ENCODE measurements around the gene MYBPHL.
"Not testable (repeated sequence)": the region's sequence is repeated elsewhere in the genome, so short reads cannot be mapped to it uniquely, and the experiment has no call there.

The MYBPHL gene

GRCh38 chr1:109306832-109307273 lies at the start of gene MYBPHL:
TSS of gene MYBPHL (minus strand) at chr1:109307011. CDS start at chr1:109306991, 20 bp downstream.
- no peak for DNase-seq

GRCh38 chr1:109356505-109356904 lies 49.7 kb upstream of the MYBPHL start:
- no peak for DNase-seq

GRCh38 chr1:109354929-109355328 lies 48.1 kb upstream of the MYBPHL start:
- no peak for DNase-seq

GRCh38 chr1:109351457-109351856 lies 44.6 kb upstream of the MYBPHL start:
- DNase-seq: no peak

- no peak for DNase-seq
Observed at GRCh38 chr1:109350655-109351054, 43.8 kb upstream of the MYBPHL start.

- no peak for DNase-seq
Observed at GRCh38 chr1:109350182-109350581, 43.4 kb upstream of the MYBPHL start.

GRCh38 chr1:109347511-109347910 lies 40.7 kb upstream of the MYBPHL start:
- DNase-seq: no peak

- DNase-seq: no peak
Observed at GRCh38 chr1:109341944-109342930, 35.4 kb upstream of the MYBPHL start.

- DNase-seq: no peak
Observed at GRCh38 chr1:109338608-109339007, 31.8 kb upstream of the MYBPHL start.

GRCh38 chr1:109338091-109338490 lies 31.3 kb upstream of the MYBPHL start:
- DNase-seq: no peak

- no peak for DNase-seq
Observed at GRCh38 chr1:109335091-109335490, 28.3 kb upstream of the MYBPHL start.

- no peak for DNase-seq
Observed at GRCh38 chr1:109331113-109331512, 24.3 kb upstream of the MYBPHL start.

- no peak for DNase-seq
Observed at GRCh38 chr1:109327285-109327684, 20.5 kb upstream of the MYBPHL start.

GRCh38 chr1:109322974-109323373 lies 16.2 kb upstream of the MYBPHL start:
- no peak for DNase-seq

- DNase-seq: no peak
Observed at GRCh38 chr1:109319114-109319513, 12.3 kb upstream of the MYBPHL start.

- no peak for DNase-seq
Observed at GRCh38 chr1:109316506-109316905, 9.7 kb upstream of the MYBPHL start.

- no peak for DNase-seq
Observed at GRCh38 chr1:109315288-109315687, 8.5 kb upstream of the MYBPHL start.

- no peak for DNase-seq
Observed at GRCh38 chr1:109314795-109315194, 8.0 kb upstream of the MYBPHL start.

GRCh38 chr1:109312978-109313775 lies 6.4 kb upstream of the MYBPHL start:
- DNase-seq: no peak

GRCh38 chr1:109312246-109312645 lies 5.4 kb upstream of the MYBPHL start:
- DNase-seq: no peak

- no peak for DNase-seq
Observed at GRCh38 chr1:109309347-109309746, 2.5 kb upstream of the MYBPHL start.

- DNase-seq: no peak
Observed at GRCh38 chr1:109307274-109308021, 637 bp upstream of the MYBPHL start.

- DNase-seq: not testable (repeated sequence)
Observed at GRCh38 chr1:109305991-109306390, 820 bp downstream of the MYBPHL start.
